ENCODE measurements around the gene ADGRL1. TPM values are rescaled to one million over a fixed set of nuclear protein-coding genes. Genes with fewer than 3 reads are reported as not detected.

The ADGRL1 gene
- total and polyA plus RNA-seq, 2 donors (not counting 1 experiment from before 2014, with no cell fraction given) = 0.64 to 1.8 TPM

- WGBS (ENCODE audit: insufficient coverage) = under 1% methylated on average over 78 of the region's 78 CpGs
- DNase-seq = peak; percentile 99
- Mint-ChIP-seq H3K4me1 (peaks cover 18% of the 10 kb centered on the region), H3K9me3 (ENCODE audit: insufficient read depth) (no peaks in the 10 kb centered on the region), H3K27ac (peak within 1 kb of the TSS; percentile 92), H3K4me3 (peak within 1 kb of the TSS; percentile 88), H3K27me3 (no peaks in the 10 kb centered on the region)
- Histone ChIP-seq H3K4me1 (ENCODE audit: control insufficient read depth in 2 of 2, insufficient read depth in 2 of 2, low read length in 2 of 2) (peaks cover 9 to 23% of the 10 kb centered on the region in 2 donors), H3K79me2 (ENCODE audit: control insufficient read depth, insufficient read depth, low read length) (peaks cover 42% of the 10 kb centered on the region), H3K36me3 (replicated peaks in 1 of 2; ENCODE audit: control extremely low read depth in 1 of 2, control insufficient read depth in 1 of 2, extremely low read depth in 1 of 2, insufficient read depth in 2 of 2, low read length in 1 of 2) (no peaks in the 10 kb centered on the region), H3K4me3 (ENCODE audit: control extremely low read depth in 1 of 5, extremely low read depth in 1 of 5, insufficient read depth in 1 of 5, low read depth in 2 of 5, low read length in 4 of 5) (peak within 1 kb of the TSS; percentile 44 to 94 (median 77)), H4K20me1 (ENCODE audit: control insufficient read depth, insufficient read depth, low read length, poor library complexity, severe bottlenecking) (no peaks in the 10 kb centered on the region), H3K27ac (ENCODE audit: low read length in 2 of 2) (peak within 1 kb of the TSS; percentile 88 to 93), H3K27me3 (replicated peaks in 1 of 4; ENCODE audit: control extremely low read depth in 1 of 4, control insufficient read depth in 3 of 4, insufficient read depth in 4 of 4, low read length in 3 of 4) (no peaks in the 10 kb centered on the region), H3K9ac (ENCODE audit: low read length) (peak within 1 kb of the TSS; percentile 91), H3K9me3 (ENCODE audit: control extremely low read depth in 1 of 3, control insufficient read depth in 2 of 3, insufficient read depth in 1 of 3, low read length in 2 of 3) (no peaks in the 10 kb centered on the region), H2AFZ (ENCODE audit: insufficient read depth, low read depth, low read length, poor library complexity, severe bottlenecking) (peak within 1 kb of the TSS; percentile 88), H3K4me2 (replicated peaks; ENCODE audit: low read depth, low read length, poor library complexity, severe bottlenecking) (peak within 1 kb of the TSS; percentile 94)
- TF ChIP-seq CTCF (IDR thresholded peaks at IDR 0.05) (peak; percentile 87), EZH2 (IDR thresholded peaks at IDR 0.05; ENCODE audit: borderline replicate concordance, insufficient read depth, low read depth, low read length, poor library complexity, severe bottlenecking) (no peak)
- peak; percentile 79 for ATAC-seq (ENCODE audit: low read depth)
- intact Hi-C loops (cut with micrococcal nuclease) = loop anchor here (1.0 to 5.0 kb wide), 16 partner anchors 19 to 986 kb away; partner anchors contain the start of genes ADGRL1, BRME1, CC2D1A and DDX39A
- CTCF ChIA-PET = interaction anchor here (0.6 to 5.3 kb wide), 51 partner anchors 9 to 553 kb away, joined by 3 to 51 read pairs (median 4); partner anchors contain the start of genes DDX39A, DNAJB1, IL27RA and MISP3
- POLR2A ChIA-PET = interaction anchor here (0.5 to 1.5 kb wide), 21 partner anchors 9 to 1264 kb away, joined by 3 to 7 read pairs (median 3); partner anchors contain the start of genes PRKACA, RFX1 and ZNF333
Observed at GRCh38 chr19:14136509-14137281, 69.3 kb downstream of the ADGRL1 start, which contains the start of gene ASF1B. ASF1B (minus strand) TSS chr19:14136589; CDS start chr19:14136456, 133 bp downstream.

Measured in B cell (primary cell).